GM18505 (cell line): Measurements from ENCODE around the gene S1PR4.
"Not testable (repeated sequence)": the region's sequence is repeated elsewhere in the genome, so short reads cannot be mapped to it uniquely, and the experiment has no call there.

Source experiments
- ATAC-seq: cut with Tn5 transposase; IDR thresholded peaks from one replicate; pipeline ENCODE4 v1.9.1; 2021; ENCODE audit not compliant: unreplicated experiment
- POLR2A ChIP-seq: IDR thresholded peaks from 4 replicates; pipeline ENCODE4 v1.6.1; 2011; ENCODE audit warnings: borderline replicate concordance; ENCODE audit not compliant: insufficient read depth, insufficient read length; ENCODE audit errors: extremely low read depth

The S1PR4 gene

DNA sequence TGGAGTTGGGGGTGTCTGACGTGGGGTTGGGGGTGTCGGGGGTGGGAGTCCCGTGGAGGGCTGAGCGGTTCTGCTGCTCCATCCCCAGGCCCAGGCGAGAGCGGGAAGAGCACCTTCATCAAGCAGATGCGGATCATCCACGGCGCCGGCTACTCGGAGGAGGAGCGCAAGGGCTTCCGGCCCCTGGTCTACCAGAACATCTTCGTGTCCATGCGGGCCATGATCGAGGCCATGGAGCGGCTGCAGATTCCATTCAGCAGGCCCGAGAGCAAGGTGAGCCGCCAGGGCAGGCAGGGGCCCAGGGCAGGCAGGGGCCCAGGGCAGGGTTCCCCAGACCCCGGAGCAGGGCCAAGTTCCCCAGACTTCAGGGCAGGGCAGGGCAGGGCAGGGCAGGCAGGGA, 30.1 kb upstream of the S1PR4 start:
- ATAC-seq: no peak
- no peak for TF ChIP-seq POLR2A

DNA sequence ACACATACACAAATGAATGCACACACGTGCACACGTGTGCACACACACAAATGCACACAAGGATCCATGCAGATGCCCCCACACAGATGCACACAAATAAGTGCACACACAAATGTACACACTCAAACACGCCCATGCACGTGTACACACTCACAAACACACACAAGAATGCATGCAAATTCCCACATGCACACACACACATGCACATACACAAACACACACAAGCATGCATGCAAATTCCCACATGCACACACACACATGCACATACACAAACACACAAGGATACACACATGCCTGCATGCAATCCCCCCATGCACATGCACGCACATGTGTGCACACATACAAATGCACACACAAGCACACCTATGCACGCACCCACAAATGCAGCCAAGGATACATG, 29.5 kb upstream of the S1PR4 start:
- no peak for TF ChIP-seq POLR2A
- ATAC-seq: no peak

- no peak for TF ChIP-seq POLR2A
- ATAC-seq: no peak
These were observed 28.8 kb upstream of the S1PR4 start for GRCh38 chr19:3149526-3150505.

- TF ChIP-seq POLR2A: no peak
- no peak for ATAC-seq
These were observed 27.7 kb upstream of the S1PR4 start for GRCh38 chr19:3150739-3151329.

GRCh38 chr19:3151563-3152418, 26.8 kb upstream of the S1PR4 start:
- no peak for ATAC-seq
- TF ChIP-seq POLR2A: no peak

- TF ChIP-seq POLR2A: no peak
- no peak for ATAC-seq
These were observed 26.2 kb upstream of the S1PR4 start for GRCh38 chr19:3152419-3152780.

- TF ChIP-seq POLR2A: no peak
- no peak for ATAC-seq
These were observed 25.0 kb upstream of the S1PR4 start for GRCh38 chr19:3153286-3154230.

- ATAC-seq: not testable (repeated sequence)
These were observed 24.1 kb upstream of the S1PR4 start for GRCh38 chr19:3154447-3154846.

GRCh38 chr19:3154957-3155736, 23.4 kb upstream of the S1PR4 start:
- ATAC-seq: no peak
- peak; percentile 57 for TF ChIP-seq POLR2A

DNA sequence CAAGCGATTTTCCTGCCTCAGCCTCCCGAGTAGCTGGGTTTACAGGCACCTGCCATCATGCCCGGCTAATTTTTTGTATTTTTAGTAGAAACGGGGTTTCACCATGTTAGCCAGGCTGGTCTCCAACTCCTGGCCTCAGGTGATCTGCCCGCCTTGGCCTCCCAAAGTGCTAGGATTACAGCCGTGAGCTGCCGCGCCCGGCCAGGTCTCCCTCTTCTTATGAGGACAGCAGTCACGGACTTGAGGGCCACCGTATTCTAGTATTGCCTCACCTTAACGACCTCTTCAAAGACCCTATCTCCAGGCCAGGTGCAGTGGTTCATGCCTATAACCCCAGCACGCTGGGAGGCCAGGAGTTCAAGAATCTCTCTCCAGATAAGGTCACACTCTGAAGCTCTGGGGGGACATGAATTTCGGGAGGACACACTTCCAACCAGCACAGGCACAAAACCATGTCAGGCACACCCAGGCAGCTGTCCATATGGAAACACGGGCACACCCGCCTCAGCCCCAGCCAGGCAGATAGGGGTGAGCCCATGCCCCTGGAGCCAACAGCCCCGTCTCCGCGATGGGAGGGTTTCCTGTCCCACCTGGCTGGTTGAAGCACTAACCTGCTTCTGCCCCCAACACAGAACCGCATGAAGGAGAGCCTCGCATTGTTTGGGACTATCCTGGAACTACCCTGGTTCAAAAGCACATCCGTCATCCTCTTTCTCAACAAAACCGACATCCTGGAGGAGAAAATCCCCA, 21.3 kb upstream of the S1PR4 start:
- ATAC-seq: no peak
- no peak for TF ChIP-seq POLR2A

- no peak for ATAC-seq
- no peak for TF ChIP-seq POLR2A
These were observed 19.0 kb upstream of the S1PR4 start for GRCh38 chr19:3159565-3159964.

DNA sequence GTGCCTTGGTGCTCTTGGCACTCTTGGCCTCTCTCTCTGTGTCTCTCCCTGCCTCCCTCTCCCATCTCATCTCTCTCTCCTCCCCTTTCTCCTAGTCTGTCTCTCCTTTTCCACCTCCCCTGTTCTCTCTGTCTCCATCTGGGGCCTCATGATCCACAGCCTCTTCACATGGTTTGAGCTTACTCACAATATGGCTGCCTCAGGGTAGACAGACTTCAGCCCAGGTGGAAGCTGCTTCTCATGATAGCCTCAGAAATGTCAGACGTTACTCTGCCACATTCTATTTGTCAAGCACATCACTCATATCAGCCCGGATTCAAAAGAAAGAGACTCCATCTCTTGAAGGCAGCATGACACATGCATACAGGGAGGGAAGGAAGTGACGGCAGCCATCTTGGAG, 18.4 kb upstream of the S1PR4 start:
- no peak for TF ChIP-seq POLR2A
- ATAC-seq: no peak

GRCh38 chr19:3161453-3161852, 17.1 kb upstream of the S1PR4 start:
- TF ChIP-seq POLR2A: no peak
- ATAC-seq: no peak
